Suprapubic skin (tissue), 4 donors: ENCODE measurements around the gene BICC1. TPM values are rescaled to one million over a fixed set of nuclear protein-coding genes. Genes with fewer than 3 reads are reported as not detected.

Experiments
- DNase-seq, 2 donors: peaks; one replicate each; pipeline ENCODE4 v3.0.0-alpha.2; 2019; ENCODE audit warnings: low spot score in 2 of 2
- H3K27ac ChIP-seq: fragments of 200-600 bp; sonication (generic); one replicate; pipeline ENCODE4 v1.5.1; 2019
- H3K27me3 ChIP-seq: fragments of 200-600 bp; sonication (generic); one replicate; pipeline ENCODE4 v1.5.1; 2019
- H3K36me3 ChIP-seq: fragments of 200-600 bp; sonication (generic); one replicate; pipeline ENCODE4 v1.5.1; 2019
- H3K4me1 ChIP-seq: fragments of 200-600 bp; sonication (generic); one replicate; pipeline ENCODE4 v1.5.1; 2019
- H3K4me3 ChIP-seq: fragments of 200-600 bp; sonication (generic); one replicate; pipeline ENCODE4 v1.5.1; 2019; ENCODE audit warnings: mild to moderate bottlenecking
- H3K9me3 ChIP-seq: fragments of 200-600 bp; sonication (generic); one replicate; pipeline ENCODE4 v1.5.1; 2019
- EP300 ChIP-seq: sonication (generic); formaldehyde crosslinking; IDR thresholded peaks from one replicate; pipeline ENCODE4 v1.6.1; 2017; ENCODE audit warnings: antibody characterized with exemption
- POLR2A ChIP-seq, 2 donors: fragments of 450-650 bp; IDR thresholded peaks; one replicate each; pipeline ENCODE4 v1.6.1; 2017; ENCODE audit warnings: antibody characterized with exemption in 2 of 2, mild to moderate bottlenecking in 2 of 2, moderate library complexity in 2 of 2
- POLR2AphosphoS5 ChIP-seq, 3 donors: sonication (generic); formaldehyde crosslinking; IDR thresholded peaks; one replicate each; pipeline ENCODE4 v1.6.1; 2017; ENCODE audit warnings: antibody characterized with exemption in 3 of 3
- WGBS: methylation state at CpG from one replicate; pipeline ENCODE4 v1.1.5; 2018; 5-methylcytosine and 5-hydroxymethylcytosine counted together
- total RNA-seq, 4 donors: library from RNA; depleted of rRNA; stranded (reverse); fragments of >200 nt; gene quantifications; one replicate each; pipeline ENCODE4 v1.1.0, GENCODE V29; 2016
- TF ChIP-seq, protein P1 (sequence below), 2 donors: fragments of 200-600 bp in 1 of 2; fragments of 450-650 bp in 1 of 2; sonication (generic) in 1 of 2; IDR thresholded peaks; one replicate each; pipeline ENCODE4 v1.5.1; 2016 to 2019; ENCODE audit warnings: antibody characterized with exemption in 2 of 2, mild to moderate bottlenecking in 1 of 2, moderate library complexity in 1 of 2

The BICC1 gene
- total RNA-seq, 4 donors from 2014 or later, result 2.4 to 6.9 (median 3.5) TPM

DNA sequence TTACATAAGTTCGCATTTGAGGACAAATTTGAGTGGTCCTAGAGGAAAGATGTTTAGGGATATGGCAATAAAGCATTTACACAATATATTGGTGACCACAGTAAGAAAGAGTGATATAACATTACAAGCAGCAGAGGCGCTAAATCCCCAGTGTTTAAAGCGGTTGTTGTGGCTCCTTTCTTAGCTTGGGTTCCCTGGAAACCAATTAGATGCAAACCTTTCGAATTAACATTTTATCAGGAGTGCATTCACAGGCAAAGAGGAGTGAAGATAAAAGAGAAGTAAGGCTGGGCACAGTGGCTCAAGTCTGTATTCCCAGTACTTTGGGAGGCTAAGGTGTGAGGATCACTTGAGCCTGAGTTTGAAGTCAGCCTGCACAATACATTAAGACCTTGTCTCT, 331.1 kb downstream of the BICC1 start:
- H3K27ac ChIP-seq, result no peak overlapping the region
- 86% methylated on average over 4 of the region's 4 CpGs for WGBS
- DNase-seq, result no peak
- H3K36me3 ChIP-seq, result no peaks in the 10 kb centered on the region
- H3K27me3 ChIP-seq, result no peaks in the 10 kb centered on the region
- TF ChIP-seq, protein P1, sequence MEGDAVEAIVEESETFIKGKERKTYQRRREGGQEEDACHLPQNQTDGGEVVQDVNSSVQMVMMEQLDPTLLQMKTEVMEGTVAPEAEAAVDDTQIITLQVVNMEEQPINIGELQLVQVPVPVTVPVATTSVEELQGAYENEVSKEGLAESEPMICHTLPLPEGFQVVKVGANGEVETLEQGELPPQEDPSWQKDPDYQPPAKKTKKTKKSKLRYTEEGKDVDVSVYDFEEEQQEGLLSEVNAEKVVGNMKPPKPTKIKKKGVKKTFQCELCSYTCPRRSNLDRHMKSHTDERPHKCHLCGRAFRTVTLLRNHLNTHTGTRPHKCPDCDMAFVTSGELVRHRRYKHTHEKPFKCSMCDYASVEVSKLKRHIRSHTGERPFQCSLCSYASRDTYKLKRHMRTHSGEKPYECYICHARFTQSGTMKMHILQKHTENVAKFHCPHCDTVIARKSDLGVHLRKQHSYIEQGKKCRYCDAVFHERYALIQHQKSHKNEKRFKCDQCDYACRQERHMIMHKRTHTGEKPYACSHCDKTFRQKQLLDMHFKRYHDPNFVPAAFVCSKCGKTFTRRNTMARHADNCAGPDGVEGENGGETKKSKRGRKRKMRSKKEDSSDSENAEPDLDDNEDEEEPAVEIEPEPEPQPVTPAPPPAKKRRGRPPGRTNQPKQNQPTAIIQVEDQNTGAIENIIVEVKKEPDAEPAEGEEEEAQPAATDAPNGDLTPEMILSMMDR (IDR thresholded peaks at IDR 0.05), result no peak
- TF ChIP-seq POLR2A (IDR thresholded peaks at IDR 0.05) (no peak), EP300 (no peak), POLR2AphosphoS5 (IDR thresholded peaks at IDR 0.05) (no peak)
- H3K9me3 ChIP-seq, result no peaks in the 10 kb centered on the region
- no peak overlapping the region for H3K4me3 ChIP-seq
- no peaks in the 10 kb centered on the region for H3K4me1 ChIP-seq

DNA sequence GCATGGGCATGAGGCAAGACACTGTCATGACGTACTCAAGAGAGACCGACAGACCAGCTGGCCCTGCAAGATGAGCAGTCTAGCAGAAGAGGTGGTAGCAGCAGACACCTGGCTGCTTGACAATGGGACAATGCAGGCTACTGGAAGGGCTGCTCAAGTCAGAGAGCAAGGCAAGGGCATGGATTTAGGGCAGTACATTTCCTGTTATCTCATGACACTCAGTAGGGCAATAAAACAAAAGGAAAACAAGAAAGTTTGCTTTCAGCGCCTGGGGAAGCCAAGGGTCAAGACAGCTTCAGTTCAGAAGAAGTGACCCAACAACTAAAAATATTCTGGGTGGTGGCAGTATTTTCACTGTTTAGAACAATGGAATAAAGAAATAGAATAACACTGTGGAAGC, 332.0 kb downstream of the BICC1 start:
- WGBS, result 85% methylated on average over 3 of the region's 3 CpGs
- TF ChIP-seq, protein P1 (IDR thresholded peaks at IDR 0.05), result no peak
- no peak for TF ChIP-seq EP300
- TF ChIP-seq POLR2A (IDR thresholded peaks at IDR 0.05), result no peak
- TF ChIP-seq POLR2AphosphoS5 (IDR thresholded peaks at IDR 0.05), result no peak
- no peak for DNase-seq
- no peaks in the 10 kb centered on the region for H3K4me1 ChIP-seq
- no peak overlapping the region for H3K4me3 ChIP-seq
- H3K27ac ChIP-seq, result no peak overlapping the region
- H3K36me3 ChIP-seq, result no peaks in the 10 kb centered on the region
- H3K9me3 ChIP-seq, result no peaks in the 10 kb centered on the region
- H3K27me3 ChIP-seq, result no peaks in the 10 kb centered on the region

DNA sequence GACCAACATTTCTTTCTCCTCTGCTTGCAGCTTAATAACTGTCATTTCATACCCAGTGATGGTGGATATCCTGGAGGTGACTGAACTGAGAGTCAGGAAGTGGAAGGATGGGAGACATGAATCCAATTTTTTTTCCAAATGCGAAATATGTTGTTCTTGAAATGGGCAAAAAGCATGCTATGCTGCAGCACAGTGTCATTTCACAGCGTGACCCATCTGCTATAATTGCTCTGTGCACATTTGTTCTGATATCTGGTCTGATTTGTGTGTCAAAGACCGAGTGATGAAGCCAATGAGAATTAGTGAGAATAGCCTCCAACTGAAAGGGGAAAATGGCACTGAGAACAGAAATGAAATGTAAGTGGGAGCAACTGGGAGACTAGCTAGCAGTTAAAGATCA, 334.2 kb downstream of the BICC1 start:
- Histone ChIP-seq H3K4me1 (no peaks in the 10 kb centered on the region), H3K27me3 (no peaks in the 10 kb centered on the region), H3K4me3 (no peak overlapping the region), H3K9me3 (no peaks in the 10 kb centered on the region), H3K36me3 (no peaks in the 10 kb centered on the region), H3K27ac (no peak overlapping the region)
- DNase-seq, result no peak
- no peak for TF ChIP-seq POLR2A (IDR thresholded peaks at IDR 0.05)
- TF ChIP-seq POLR2AphosphoS5 (IDR thresholded peaks at IDR 0.05), result no peak
- no peak for TF ChIP-seq EP300
- TF ChIP-seq, protein P1 (IDR thresholded peaks at IDR 0.05), result no peak
- WGBS, result 89% methylated on average over 3 of the region's 3 CpGs

DNA sequence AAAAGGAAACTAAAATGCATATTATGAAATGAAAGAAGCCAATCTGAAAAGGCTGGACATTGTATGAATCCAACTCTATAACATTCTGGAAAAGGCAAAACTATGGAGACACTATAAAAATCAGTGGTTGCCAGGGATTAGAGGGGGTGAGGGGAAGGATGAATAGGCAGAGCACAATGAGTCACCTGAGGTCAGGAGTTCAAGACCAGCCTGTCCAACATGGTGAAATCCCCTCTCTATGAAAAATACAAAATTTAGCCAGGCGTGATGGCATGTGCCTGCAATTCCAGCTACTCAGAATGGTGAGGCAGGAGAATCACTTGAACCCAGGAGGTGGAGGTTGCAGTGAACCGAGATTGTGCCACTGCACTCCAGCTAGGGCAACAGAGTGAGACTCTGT, 338.9 kb downstream of the BICC1 start:
- Histone ChIP-seq H3K4me3 (no peak overlapping the region), H3K9me3 (no peaks in the 10 kb centered on the region), H3K36me3 (no peaks in the 10 kb centered on the region), H3K27ac (no peak overlapping the region), H3K4me1 (peaks cover 3% of the 10 kb centered on the region), H3K27me3 (no peaks in the 10 kb centered on the region)
- DNase-seq, result no peak
- no peak for TF ChIP-seq EP300
- no peak for TF ChIP-seq POLR2AphosphoS5 (IDR thresholded peaks at IDR 0.05)
- TF ChIP-seq, protein P1 (IDR thresholded peaks at IDR 0.05), result no peak
- no peak for TF ChIP-seq POLR2A (IDR thresholded peaks at IDR 0.05)
- 92% methylated on average over 2 of the region's 2 CpGs for WGBS

DNA sequence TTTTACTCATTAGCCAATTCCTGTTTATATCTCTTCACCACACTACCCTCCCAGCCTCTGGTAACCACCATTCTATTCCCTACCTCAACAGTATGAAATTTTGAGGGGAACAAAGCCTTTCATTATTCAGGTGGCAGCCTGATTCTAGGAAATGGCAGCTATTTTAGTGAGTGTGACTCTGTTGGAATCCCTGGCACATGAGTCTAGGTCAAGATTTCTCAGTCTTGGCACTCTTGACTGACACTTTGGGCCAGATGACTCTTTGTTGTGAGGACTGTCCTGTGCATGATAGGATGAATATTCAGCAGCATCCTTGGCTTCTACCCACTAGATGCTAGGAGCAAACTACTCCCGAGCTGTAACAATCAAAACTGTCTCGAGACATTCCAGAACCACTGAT, 341.0 kb downstream of the BICC1 start:
- TF ChIP-seq, protein P1 (IDR thresholded peaks at IDR 0.05), result no peak
- no peak for TF ChIP-seq POLR2AphosphoS5 (IDR thresholded peaks at IDR 0.05)
- no peak for TF ChIP-seq POLR2A (IDR thresholded peaks at IDR 0.05)
- TF ChIP-seq EP300, result no peak
- H3K9me3 ChIP-seq, result no peaks in the 10 kb centered on the region
- H3K36me3 ChIP-seq, result no peaks in the 10 kb centered on the region
- no peaks in the 10 kb centered on the region for H3K27me3 ChIP-seq
- peaks cover 5% of the 10 kb centered on the region for H3K4me1 ChIP-seq
- H3K27ac ChIP-seq, result no peak overlapping the region
- DNase-seq, result no peak
- H3K4me3 ChIP-seq, result no peak overlapping the region
- 62% methylated on average over 2 of the region's 2 CpGs for WGBS
